Activated T-cell treated with anti-CD3 and anti-CD28 coated beads for 24 hours (primary cell): ENCODE data around the gene IGFN1.
"Not testable (repeated sequence)": the region's sequence is repeated elsewhere in the genome, so short reads cannot be mapped to it uniquely, and the experiment has no call there.

Experiments used
- DNase-seq: peaks from one replicate; pipeline ENCODE4 v3.0.0-alpha.2; 2020; ENCODE audit warnings: low read depth

The IGFN1 gene

DNA sequence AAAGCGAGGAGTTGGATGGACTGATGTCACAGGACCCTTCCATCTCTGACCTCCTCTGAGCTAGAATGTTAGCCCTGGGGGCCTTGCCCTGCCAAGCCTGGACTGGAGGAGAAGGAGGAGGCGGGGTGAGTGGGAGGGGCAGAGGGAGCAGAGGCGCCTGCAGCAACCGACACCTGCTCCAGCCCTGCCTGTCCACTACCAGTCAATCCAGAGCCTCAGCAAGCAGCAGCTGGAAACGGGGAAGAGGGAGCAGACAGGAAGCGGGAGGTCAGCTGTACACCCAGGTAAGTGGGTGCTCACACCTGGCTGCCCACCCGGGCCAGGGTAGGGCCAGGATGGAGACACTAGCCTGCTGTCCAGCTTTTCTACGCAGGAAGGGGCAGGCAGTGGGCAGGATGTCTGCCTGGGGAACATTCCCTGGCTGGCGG, at the start of gene IGFN1:
TSS of gene IGFN1 (plus strand) at position 201 of the 428 bp plus-strand sequence. CDS start 2,470 bp downstream, outside the sequence.
- no peak for DNase-seq

DNA sequence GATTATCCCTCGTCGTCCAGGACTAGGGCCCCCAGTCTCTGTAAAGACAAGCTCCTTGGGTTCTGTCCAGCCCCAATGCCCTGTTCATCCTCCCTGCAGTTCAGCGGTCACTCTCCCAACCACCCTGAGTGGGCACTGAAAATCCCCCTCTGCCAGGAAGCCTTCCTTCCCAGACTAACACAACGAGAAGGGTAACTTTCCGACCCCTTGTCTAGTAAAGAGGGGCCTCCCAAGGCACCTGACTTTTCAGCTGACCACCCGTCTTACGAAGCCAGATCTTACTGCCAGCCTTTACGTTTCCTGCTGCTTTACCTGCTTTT, 49.7 kb upstream of the IGFN1 start:
- no peak for DNase-seq

DNA sequence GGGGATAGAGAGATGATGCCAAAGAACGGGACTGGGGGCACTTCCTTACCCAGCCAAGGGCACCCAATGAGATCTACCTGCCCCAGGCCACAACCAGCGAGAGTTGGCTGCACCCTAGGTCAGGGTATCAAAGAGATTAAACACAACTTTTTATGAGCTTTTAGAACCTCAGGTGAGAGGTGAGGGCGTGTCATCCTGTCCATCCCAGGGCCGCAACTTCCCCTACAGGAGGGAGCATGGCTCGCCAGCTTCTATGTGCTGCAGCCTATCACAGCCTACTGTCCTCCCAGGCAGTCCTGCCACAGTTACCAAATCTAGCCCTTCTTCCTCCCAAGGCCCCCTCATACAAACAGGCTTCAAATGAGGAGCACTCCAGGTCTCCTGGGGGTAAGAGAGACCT, 49.2 kb upstream of the IGFN1 start:
- no peak for DNase-seq

DNA sequence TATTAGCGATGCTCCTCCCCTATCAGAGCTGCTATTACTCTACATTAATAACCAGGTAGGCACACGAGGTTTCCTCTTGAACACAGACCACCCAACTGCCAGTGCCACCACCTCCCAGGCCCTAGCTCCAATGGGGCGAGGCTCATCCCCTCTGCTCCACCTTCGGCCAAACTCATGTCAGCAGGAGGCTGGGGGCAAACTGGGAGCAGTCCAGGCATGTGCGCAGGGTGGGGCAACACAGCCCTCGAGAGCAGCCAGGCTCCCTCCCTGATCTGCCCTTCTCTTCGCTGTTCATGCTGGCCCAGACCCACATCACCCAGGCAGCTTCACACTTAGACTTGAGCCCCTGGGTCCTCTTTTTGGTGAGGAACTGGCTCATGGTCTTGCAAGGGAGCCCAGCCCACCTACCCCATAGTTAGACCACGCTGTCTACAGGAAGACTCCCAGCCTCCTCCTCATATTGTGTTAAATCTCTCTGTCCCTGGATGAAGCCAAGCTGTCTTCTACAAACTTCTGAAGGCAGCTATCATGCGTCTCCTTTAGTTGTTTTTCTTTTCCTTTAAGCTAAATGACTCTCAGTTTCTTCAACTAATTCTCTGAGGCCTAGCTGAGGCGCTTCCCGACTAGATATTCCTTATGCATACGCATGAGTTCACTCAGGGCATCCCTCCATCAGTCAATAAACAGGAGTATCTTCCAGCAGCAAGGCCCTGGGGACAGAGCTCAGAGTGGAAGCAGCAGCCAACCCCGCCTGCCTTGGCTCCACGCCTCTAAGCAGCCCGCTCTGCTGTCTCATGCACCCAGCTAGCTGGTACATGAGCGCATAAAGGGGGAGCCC, 48.4 kb upstream of the IGFN1 start:
- DNase-seq, result no peak

DNA sequence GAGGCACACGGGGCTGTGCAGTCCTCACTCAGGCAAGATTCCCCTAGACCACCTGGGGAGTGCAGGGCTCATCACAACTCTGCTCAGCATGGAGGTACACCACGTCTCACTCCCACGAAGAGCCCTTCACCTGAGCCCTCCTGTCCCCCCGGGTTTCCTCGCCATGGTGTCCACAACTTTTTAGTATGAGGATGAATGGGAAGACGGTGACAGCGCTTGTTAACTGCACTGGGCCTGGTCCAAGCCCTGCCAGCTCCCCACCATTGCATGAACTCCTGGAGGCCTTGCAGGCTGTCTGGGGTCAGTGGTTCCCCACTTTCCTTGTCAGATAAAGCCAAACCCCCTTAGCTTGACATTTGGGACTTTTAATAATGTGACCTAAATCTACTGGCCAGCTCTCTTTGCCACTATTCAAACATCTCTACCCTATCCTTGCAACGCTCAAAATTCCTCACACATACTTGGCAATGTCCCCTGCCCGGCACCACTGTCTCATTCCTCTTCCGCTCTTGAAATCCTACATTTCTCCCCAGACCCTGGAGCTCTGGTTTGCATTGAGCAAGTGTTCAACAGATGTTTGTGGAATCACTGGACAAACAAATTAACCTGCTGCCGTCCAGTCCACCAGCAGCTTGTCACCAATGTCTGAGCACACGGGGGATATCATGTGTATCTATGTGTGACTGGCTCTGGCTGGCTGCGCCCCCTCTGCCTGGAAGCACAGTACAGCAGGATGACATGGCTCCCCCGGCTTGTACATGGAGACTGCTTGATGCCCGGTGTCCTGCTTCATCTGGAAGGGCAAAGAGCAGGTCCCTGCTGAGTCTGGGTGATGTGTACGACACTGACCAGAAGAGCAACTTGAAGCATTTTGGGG, 47.5 kb upstream of the IGFN1 start:
- DNase-seq, result no peak

DNA sequence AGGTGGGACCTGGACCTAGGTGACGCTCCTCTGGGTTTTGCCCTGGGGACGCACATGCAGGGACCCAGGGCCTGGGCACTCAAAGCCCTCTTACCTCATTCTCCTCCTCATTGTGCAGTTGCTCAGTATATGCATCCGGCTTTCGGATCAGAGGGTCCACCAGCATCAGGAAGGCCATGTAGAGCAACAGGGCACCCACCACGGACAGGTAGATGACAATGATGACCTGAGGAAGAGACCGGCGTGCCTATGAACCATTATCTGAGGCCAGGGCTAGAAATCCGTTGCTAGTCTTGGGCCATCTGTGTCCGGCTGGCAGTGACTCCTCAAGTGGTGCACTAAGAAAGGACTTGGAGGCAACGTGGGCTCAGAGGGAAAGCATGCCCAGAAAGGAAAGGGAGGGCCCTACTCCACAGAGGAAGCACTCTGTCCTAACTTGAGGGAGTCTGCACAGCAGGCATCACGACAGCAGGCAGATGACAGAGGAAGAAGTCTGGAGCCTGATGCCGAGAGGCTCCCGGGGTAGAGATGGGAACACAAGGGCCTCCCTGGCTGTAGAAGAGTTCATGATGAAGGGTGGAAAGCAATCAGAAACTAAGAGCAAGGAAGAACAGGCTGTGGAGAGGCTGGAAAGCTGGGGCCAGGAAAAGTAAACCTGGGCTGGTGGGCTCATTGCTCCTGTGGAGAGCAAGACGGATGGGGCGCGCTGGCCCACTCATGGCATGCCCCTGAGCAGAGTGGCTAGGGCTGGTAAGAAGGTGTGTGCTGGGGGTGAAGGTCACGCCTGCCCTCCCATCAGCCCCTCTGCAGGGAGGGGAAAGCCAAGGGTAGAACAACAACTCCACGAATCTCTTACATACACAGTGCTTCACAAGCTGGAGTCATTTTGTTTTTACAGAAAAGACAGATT, 46.6 kb upstream of the IGFN1 start:
- no peak for DNase-seq

DNA sequence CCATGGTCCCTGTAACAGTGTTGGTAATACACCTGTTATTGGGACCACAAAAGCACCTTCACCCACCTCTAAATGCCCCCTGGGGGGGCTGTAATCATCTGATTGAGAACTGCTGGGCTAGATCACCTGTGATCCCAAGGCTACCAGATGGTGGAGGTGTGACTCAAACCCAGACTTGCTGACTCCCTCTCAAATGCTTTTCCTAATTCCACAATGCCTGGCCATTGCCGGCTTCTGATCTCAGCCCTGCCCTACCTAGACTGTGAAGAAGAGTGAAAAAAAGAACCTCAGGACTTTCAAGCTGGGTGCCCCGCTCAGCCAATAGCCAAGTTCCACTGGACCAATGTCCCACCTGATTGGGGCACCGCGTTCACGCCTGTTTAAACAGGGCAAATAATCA, 45.9 kb upstream of the IGFN1 start:
- DNase-seq, result no peak

DNA sequence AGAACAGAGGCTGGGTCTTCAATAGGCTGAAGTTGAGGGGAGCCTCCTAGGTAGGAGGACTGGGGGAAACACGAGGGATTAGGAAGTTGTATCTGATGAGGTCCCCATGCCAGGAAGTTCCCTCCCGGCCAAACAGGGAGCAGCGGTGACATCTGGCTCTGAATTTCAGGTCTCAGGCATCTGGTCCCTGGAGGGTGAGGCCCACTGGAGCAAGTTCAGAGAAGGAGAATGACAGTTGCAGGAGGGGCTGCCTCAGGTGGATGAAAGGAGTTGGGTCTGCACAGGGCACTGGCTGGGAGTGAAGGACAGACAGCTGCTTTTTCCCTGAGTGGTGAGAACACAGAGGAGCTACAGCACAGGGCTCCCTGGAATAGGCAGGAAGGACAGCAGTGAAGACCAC, 45.5 kb upstream of the IGFN1 start:
- DNase-seq, result no peak

DNA sequence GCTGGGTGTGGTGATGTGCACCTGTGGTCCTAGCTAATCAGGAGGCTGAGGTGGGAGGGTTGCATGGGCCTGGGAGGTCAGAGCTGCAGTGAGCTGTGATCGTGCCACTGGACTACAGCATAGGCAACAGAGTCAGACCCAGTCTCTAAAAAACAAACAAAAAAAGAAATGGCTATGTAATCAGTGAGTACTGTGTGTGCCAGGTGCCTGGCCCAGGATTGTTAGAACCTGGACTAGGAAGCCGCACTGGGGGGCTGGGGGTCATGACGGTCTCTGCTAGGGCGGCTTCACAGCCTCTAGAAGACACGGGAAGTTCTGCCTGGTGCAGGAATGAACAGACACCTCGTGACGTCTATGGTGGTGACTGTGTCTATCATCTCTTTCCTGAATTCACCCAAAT, 44.8 kb upstream of the IGFN1 start:
- DNase-seq, result no peak

DNA sequence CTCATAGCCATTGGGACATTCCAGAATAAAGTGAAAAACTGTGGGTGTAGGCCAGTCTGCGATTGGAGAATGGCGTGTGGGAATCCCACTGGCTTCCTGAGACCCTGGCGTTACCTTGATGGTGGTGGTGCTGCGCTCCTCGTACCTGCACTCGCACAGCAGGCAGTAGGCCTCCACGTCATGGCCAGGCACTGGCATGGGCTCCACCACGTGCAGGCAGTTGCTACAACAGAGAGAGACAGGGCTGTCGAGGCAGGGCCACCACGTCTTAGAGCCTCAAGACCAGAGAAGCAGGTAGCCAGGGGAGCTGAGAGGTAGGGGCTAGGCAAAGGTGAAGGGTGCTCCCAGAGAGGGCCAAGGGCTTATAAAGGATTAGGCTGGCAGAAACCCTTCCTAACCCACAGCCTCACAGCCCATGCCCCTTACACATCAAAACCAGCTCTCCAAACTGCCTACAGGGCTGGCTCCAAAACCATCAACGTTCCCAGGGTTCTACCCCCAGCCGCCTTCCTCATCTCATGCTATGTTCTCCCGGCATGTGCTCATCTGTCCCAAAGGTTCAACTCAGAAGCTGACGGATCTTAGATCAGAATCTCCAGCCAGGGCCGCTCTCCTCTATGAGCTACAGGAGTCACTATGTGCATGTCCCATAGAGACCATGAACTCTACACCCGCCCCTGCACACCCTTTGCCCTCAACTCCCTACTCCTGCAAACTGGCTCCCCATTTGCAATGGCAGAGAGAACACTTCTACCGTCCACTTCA, 43.8 kb upstream of the IGFN1 start:
- no peak for DNase-seq

DNA sequence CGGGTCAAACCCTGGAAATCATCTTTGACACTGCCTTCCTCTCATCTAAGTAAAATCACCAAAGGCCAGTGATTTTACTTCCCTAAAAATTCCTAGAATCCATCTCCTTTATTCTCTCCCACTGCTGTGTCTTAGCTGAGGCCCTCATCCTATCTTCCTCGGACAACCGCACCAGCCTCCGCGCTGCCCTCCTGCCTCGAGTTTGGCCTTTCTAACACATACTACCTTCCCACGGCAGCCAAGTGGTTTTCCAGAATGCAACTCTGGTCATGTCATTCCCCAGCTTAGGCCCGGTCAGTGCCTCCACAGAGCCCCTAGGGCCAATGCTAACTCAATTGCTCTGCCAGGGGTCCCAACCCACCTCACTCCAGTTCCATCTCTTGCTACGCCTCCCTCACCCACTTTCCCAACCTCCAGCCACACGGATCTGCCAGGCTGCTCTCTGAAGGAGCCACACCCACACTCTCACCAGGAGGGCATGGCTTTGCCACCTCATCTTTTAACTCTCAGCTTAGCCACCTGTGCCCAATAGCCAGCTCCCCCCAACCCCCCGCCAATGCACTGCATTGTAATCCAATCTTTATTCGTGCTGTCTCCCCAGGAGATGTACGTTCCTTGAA, 43.1 kb upstream of the IGFN1 start:
- no peak for DNase-seq

DNA sequence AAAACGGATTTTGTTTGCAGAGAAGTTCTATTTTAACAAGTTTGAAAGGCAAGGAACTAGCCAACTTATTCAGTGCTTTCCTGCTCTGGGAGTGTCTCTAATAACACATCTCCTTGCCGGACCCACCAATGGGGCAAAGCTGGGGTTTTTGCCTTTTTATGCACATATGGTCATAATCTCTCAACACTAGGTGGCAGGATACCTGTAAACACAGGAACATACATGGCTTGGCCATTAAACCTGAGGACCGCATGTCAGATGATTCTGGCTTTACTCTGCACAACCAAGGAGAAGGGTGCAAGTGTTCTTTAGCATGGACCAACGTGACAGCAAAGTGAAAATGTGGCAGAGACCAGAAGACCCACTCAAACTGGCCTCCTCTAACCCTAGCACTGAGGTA, 41.2 kb upstream of the IGFN1 start:
- DNase-seq, result no peak

DNA sequence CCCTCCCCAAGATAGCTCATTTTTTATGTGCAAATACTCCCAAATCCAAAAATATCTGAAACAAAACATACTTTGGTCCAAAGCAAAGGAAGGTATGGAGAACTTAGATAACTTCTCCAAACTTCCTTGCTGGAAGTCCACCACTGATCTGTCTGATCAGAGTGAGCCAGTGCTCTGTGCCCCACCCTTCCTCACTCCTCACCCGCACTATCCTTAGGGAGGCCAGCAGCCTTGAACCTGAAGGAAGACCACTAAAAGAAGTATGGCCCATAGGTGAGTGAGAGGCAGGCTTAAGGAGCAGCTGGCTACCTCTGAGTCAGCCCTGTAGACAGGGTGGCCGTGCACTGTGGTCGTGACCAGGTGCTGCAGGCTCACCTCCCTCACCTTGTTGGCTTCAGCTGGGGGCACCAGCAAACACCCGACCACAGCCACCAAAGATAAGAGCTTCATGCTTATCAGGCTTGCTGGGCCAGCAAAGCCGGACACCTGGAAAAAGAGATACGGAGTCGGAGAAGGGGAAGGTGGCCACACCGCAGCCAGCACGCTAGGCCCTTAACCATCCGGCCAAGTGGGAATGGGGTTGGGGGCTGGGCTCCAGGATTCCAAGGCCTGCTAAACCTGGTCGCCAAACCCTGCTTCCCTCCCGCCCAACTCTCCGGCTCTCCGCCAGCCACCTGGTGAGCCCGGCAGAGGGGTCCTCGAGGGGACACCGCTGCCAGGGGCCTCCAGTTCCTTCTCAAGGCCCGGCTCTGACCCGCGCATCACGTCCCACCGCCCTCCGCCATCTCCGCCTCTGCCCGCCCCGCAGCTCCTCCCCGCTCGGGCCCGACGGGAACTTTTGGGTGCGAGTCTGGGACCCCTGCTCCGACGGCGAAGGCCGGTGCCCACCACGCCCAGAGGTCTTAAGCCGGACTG, 36.9 kb upstream of the IGFN1 start:
- DNase-seq, result no peak

DNA sequence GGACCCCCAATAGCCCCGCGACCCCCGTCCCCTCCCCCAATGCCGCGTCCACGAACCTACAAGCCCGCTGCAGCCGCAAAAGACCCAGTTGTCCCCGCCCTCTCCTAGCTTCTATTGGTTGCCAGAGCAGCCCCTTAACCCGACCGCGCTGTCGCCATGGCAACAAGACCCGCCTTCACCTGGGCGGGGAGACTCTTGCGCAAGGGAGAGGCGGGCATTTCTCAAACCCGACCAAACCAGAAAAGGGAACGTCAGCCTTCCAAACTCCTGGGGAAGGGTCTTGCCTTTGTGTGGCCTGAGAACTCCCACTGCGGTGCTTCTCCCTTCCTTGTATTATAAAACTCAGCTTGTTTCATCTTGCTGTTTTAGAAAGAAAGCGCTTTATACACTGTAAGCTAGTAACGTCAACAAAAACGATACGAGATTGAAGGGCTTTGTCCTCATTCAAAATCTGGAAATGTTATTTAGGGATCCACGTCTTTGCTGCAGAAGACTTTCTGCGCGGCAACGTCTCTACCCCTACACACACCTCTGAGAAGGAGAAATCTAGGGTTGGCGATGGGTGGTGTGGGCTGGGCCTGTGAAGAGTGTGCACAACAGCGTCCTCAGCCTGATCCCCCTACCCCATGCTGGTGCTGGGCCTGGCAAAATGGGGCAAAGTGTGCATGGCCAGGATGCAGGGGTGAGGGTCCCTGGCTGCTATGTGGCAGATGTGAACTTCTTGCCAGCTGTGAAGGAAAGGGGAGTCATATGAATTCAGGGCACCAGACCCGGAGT, 36.0 kb upstream of the IGFN1 start, which contains the start of gene TMEM9:
TSS of gene TMEM9 (minus strand) at position 86 of the 777 bp plus-strand sequence. CDS start 551 bp downstream, outside the sequence.
- peak; percentile 97 for DNase-seq

DNA sequence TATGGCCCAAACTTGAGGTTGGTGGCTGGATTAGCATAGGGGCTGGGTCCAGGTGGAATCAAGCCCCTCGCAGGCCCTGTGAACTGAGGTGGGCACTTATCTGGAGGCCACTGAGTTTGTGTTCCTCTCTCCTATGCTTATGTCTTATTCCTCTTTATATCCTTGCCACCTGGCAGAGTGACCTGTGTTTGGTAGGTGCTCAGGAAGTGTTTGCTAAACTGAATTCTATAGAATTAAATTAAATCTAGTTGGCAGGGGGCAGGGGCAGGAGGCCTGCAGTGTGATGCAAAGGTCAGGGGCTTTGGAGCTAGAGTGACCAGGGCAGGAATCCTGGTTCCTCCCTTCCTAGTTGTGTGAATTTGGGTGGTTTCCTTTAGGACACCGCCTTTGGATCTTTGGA, 35.3 kb upstream of the IGFN1 start:
- DNase-seq, result no peak

DNA sequence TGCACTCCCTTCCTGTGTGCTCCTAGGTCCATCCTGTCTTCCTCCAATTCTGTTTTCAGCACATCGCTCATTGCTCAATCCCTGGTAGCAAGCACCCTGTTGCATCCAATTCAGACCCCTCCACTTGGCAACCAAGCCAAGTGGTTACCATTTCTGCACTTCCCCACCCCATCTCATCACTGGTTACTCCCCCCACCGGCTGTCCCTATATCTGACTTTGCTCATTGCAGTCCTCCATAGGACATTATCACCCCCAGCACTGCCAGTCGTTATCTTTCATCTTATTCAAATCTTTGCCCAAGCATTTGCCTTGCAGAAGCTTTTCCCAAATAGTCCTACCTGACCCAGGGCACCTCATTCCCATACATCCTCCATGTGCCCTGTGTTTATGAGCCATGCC, 34.3 kb upstream of the IGFN1 start:
- DNase-seq, result no peak

DNA sequence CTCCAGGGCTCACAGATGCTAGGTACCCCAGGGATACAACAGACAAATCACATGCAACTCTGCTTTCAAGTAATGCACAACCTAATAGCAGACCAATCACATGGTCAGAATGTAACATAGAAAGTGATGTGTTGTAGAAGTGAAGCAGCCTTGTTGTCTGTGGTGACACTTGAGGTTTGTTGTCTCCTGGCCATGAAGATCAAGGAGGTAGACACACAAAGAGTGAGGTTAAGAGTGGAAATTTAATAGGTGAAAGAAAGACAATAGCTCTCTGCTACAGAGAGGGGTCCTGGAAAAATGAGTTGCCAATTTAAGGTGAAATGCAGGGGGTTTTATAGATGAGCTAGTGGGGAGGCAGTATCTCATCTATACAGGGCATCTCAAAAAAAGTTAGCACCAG, 33.8 kb upstream of the IGFN1 start:
- DNase-seq, result no peak

DNA sequence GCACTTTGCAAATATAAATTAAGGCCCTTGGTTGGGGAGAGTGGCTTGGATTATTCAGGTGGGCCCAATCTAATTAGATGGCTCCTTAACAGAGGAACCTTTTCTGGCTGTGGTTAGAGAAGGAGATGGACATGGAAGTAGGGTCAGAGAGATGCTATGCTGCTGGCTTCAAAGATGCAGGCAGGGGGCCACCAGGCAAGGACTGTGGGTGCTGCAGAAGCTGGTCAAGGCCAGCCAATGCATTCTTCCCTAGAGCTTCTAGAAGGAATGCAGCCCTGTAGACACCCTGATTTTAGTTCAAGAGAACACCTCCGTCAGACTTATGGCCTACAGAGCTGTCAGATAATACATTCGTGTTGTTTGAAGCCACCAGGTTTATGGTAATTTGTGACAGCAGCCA, 32.7 kb upstream of the IGFN1 start:
- DNase-seq, result no peak

DNA sequence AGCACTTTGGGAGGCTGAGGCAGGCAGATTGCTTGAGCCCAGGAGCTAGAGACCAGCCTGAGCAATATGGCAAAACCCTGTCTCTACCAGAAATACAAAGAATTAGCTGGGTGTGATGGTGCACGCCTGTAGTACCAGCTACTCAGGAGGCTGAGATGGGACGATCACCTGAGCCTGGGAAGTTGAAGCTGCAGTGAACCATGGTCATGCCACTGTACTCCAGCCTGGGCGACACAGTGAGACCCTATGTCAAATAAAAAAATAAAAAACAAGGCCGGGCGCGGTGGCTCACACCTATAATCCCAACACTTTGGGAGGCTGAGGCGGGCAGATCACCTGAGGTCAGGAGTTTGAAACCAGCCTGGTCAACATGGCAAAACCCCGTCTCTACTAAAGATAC, 27.6 kb upstream of the IGFN1 start:
- not testable (repeated sequence) for DNase-seq
